Activated T-cell treated with anti-CD3 and anti-CD28 coated beads for 1 hour (primary cell): ENCODE measurements around the gene TUBA3E.
"Not testable (repeated sequence)": the region's sequence is repeated elsewhere in the genome, so short reads cannot be mapped to it uniquely, and the experiment has no call there.

ENCODE experiments used
- DNase-seq: peaks from one replicate; pipeline ENCODE4 v3.0.0-alpha.2; 2020; ENCODE audit warnings: low read depth

TUBA3E gene

GRCh38 chr2:130191319-130191718, 6.9 kb downstream of the TUBA3E start:
- DNase-seq = not testable (repeated sequence)

- DNase-seq = no peak
These were observed 8.0 kb downstream of the TUBA3E start for GRCh38 chr2:130190237-130190636.

- DNase-seq = not testable (repeated sequence)
These were observed 9.3 kb downstream of the TUBA3E start for GRCh38 chr2:130188958-130189357.

- DNase-seq = not testable (repeated sequence)
These were observed 10.1 kb downstream of the TUBA3E start for GRCh38 chr2:130187859-130188792.

- no peak for DNase-seq
These were observed 11.0 kb downstream of the TUBA3E start for GRCh38 chr2:130187268-130187667.

- DNase-seq = no peak
These were observed 11.8 kb downstream of the TUBA3E start for GRCh38 chr2:130186391-130186790.

GRCh38 chr2:130185896-130186295, 12.3 kb downstream of the TUBA3E start:
- no peak for DNase-seq

GRCh38 chr2:130185436-130185835, 12.8 kb downstream of the TUBA3E start:
- DNase-seq = no peak

- DNase-seq = no peak
These were observed 14.5 kb downstream of the TUBA3E start for GRCh38 chr2:130183512-130184373.

GRCh38 chr2:130182826-130183511, 15.3 kb downstream of the TUBA3E start:
- not testable (repeated sequence) for DNase-seq

GRCh38 chr2:130181880-130182682, 16.2 kb downstream of the TUBA3E start, which contains the start of gene MZT2B:
MZT2B (plus strand) TSS chr2:130182262; CDS start chr2:130182283, 21 bp downstream.
- peak; percentile 82 for DNase-seq

GRCh38 chr2:130181325-130181879, 16.8 kb downstream of the TUBA3E start, which contains the start of gene SMPD4:
SMPD4 (minus strand) TSS chr2:130181602; CDS start chr2:130176592, 5,010 bp downstream.
- DNase-seq = peak; percentile 98

- not testable (repeated sequence) for DNase-seq
These were observed 17.6 kb downstream of the TUBA3E start for GRCh38 chr2:130180404-130181324.

GRCh38 chr2:130174866-130175265, 23.4 kb downstream of the TUBA3E start:
- not testable (repeated sequence) for DNase-seq

- no peak for DNase-seq
These were observed 28.3 kb downstream of the TUBA3E start for GRCh38 chr2:130169896-130170295.

GRCh38 chr2:130169163-130169562, 29.1 kb downstream of the TUBA3E start:
- not testable (repeated sequence) for DNase-seq

GRCh38 chr2:130166611-130167010, 31.6 kb downstream of the TUBA3E start:
- not testable (repeated sequence) for DNase-seq

GRCh38 chr2:130165293-130166016, 32.8 kb downstream of the TUBA3E start:
- no peak for DNase-seq

- no peak for DNase-seq
These were observed 35.3 kb downstream of the TUBA3E start for GRCh38 chr2:130162968-130163367.
